ENCODE results near the gene CEL. TPM values are rescaled to one million over a fixed set of nuclear protein-coding genes. Genes with fewer than 3 reads are reported as not detected.

Gene CEL
- total RNA-seq, 6 donors from 2014 or later: 0.15 to 9.4 (median 1.1) TPM; not detected in 1

DNA sequence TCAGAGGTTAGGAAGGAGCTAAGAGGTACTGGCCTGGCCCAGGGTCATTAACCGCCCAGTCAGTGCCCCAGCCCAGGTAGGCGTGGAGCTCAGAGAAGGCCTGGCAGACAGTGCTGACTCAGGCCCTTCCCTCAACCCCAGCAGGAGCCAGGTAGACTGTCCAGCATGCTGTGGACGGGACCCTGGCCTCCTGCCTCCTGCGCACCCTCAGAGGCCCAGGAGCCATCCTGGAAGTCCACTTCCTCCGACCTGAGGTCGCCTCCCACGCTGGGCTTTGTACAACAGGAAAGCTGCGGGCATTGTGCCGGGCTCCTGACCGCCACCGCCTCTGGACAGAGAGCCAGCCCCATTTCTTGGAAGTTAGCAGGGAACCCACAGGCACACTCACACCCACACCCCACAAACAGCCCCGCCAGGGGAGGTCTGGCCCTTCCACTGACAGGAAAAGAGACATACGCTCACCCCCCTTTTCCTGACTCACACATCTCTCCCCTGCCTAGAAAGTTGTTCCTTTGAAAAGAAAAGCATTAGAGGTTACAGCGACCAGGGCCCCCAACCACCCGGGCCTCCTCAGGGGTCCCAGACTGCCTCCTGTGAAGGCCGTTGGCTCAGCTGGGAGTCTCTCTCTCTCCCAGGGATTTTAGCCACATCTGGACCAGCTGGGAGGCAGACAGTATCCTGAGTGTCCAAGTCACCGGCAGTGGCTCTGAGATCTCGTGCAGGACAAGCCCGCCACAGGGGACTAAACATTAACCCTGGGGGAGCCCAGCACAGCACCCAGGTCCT, 51.6 kb downstream of the CEL start:
- 42 to 47% methylated on average over 5 to 13 of the region's 19 CpGs for WGBS, 2 donors
- H3K4me3 ChIP-seq: peak overlapping the region in 1 of 4 donors; percentile 15
- peak; percentile 75 to 84 for DNase-seq

DNA sequence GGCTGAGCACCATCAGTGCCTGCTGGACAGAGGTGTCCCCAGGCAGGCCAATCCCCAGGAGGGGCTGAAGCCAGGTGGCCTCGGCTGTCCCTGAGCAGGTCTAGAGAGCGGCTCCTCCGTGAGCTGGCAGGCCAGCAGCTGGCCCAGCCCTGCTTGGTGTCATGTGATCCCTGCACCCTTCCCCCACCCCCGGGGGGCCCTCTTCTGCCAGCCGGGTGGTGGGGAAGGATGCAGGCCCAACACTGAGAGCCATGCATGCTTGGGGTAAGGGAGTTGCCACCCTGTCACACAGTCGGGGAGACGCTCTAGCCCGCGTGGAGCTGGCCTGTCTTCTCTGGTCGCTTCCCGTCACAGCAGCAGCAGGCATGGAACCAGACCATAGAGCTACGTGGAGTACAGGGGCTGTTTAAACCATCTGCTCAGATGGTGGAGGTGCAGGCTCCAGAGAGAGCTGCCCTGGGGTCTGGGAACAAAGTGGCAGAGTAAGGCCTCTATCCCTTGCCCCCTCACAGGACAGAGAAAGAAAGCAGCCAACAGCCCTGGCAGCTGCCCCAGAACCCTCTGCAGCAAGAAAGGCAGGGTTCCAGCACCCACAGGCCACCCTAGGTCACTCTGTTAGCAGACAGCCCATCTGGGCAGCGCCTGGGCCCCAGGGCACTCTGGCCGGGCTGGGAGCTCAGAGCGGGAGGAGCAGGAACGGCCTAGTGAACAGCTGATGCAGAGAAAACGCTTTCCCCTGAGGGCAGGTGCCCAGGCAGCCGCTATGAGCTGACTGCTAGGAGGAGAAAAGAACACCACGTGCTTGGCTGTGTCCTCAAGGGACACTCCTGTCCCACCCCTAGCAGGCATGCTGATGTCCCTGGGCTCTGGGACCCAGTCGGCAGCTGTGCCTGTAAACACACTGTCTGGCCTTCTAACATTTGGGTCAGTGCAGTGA, 52.4 kb downstream of the CEL start:
- ATAC-seq (ENCODE audit: low FRiP score in 2 of 2): peak in 1 of 2 donors; percentile 16
- peak overlapping the region in 1 of 4 donors; percentile 15 for H3K4me3 ChIP-seq
- DNase-seq: peak; percentile 65 to 79
- TF ChIP-seq EP300 (IDR thresholded peaks at IDR 0.05): peak in 1 of 4 donors; percentile 47
- TF ChIP-seq POLR2AphosphoS5 (IDR thresholded peaks at IDR 0.05): peak in 1 of 2 donors; percentile 35
- TF ChIP-seq POLR2A (IDR thresholded peaks at IDR 0.05): no peak
- TF ChIP-seq, protein P1, sequence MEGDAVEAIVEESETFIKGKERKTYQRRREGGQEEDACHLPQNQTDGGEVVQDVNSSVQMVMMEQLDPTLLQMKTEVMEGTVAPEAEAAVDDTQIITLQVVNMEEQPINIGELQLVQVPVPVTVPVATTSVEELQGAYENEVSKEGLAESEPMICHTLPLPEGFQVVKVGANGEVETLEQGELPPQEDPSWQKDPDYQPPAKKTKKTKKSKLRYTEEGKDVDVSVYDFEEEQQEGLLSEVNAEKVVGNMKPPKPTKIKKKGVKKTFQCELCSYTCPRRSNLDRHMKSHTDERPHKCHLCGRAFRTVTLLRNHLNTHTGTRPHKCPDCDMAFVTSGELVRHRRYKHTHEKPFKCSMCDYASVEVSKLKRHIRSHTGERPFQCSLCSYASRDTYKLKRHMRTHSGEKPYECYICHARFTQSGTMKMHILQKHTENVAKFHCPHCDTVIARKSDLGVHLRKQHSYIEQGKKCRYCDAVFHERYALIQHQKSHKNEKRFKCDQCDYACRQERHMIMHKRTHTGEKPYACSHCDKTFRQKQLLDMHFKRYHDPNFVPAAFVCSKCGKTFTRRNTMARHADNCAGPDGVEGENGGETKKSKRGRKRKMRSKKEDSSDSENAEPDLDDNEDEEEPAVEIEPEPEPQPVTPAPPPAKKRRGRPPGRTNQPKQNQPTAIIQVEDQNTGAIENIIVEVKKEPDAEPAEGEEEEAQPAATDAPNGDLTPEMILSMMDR (IDR thresholded peaks at IDR 0.05): no peak
- 27 to 35% methylated on average over 15 to 18 of the region's 20 CpGs for WGBS, 2 donors
- peak overlapping the region; percentile 80 to 95 (median 84) for H3K27ac ChIP-seq
- no peaks in the 10 kb centered on the region for H3K27me3 ChIP-seq
- H3K9me3 ChIP-seq: no peaks in the 10 kb centered on the region
- peaks cover 9 to 26% (median 20%) of the 10 kb centered on the region in 4 donors for H3K36me3 ChIP-seq
- peaks cover 72 to 78% (median 76%) of the 10 kb centered on the region in 4 donors for H3K4me1 ChIP-seq

More for the DNA sequence above, 51.6 kb downstream of the CEL start:
- peak overlapping the region; percentile 80 to 95 (median 84) for H3K27ac ChIP-seq
- peaks cover 63 to 70% (median 67%) of the 10 kb centered on the region in 4 donors for H3K4me1 ChIP-seq
- TF ChIP-seq POLR2AphosphoS5 (IDR thresholded peaks at IDR 0.05) (peak; percentile 68 to 88), POLR2A (IDR thresholded peaks at IDR 0.05) (no peak), EP300 (IDR thresholded peaks at IDR 0.05) (peak in 3 of 4 donors; percentile 56 to 85 (median 69))
- ATAC-seq (ENCODE audit: low FRiP score in 2 of 2): peak; percentile 41 to 53
- H3K27me3 ChIP-seq: no peaks in the 10 kb centered on the region
- H3K9me3 ChIP-seq: no peaks in the 10 kb centered on the region
- peaks cover 12 to 35% (median 28%) of the 10 kb centered on the region in 4 donors for H3K36me3 ChIP-seq

DNA sequence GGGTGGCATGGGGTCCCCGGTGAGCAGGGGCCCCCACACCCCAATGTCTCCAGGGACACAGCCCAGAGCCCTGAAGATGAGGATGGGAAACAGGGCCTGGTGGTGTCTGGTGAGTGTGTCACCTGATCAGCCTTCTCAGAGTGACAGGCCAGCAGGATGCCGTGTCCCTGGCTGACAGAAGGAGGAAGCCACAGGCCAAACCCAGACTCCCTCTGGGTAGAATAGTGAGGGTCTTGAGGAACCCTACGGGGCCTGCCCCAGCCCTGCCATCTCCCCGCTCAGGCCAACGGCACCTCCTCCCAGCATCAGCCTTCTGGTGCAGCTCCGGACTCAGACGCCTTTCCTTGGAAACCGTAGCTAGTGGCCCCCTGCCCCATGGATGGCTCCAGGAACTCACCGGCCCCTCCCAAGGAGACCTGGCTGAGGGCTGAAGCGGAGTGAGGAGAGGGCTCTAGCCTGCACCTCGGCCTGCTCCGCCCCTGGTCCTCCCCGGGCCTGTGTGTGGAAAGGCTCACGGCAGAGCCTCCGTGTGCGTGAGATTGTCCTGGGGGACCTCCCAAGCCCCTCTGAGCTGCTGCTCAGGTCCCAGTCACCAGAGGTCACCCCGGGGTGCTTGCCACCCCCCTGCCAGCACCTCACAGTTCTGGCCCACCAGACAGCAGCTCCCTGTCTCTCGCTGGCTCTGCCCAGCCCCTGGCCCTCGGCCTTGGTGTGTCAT, 53.3 kb downstream of the CEL start:
- peak overlapping the region; percentile 80 to 95 (median 84) for H3K27ac ChIP-seq
- 75 to 82% methylated on average over 5 to 14 of the region's 19 CpGs for WGBS, 2 donors
- no peak overlapping the region for H3K4me3 ChIP-seq
- no peaks in the 10 kb centered on the region for H3K27me3 ChIP-seq
- DNase-seq (peak in 1 of 2 donors; percentile 64), ATAC-seq (ENCODE audit: low FRiP score in 2 of 2) (no peak)
- TF ChIP-seq POLR2AphosphoS5 (IDR thresholded peaks at IDR 0.05) (no peak), POLR2A (IDR thresholded peaks at IDR 0.05) (no peak), EP300 (IDR thresholded peaks at IDR 0.05) (no peak)
- TF ChIP-seq, protein P1 (IDR thresholded peaks at IDR 0.05): no peak
- peaks cover 5 to 18% (median 11%) of the 10 kb centered on the region in 4 donors for H3K36me3 ChIP-seq
- H3K9me3 ChIP-seq: no peaks in the 10 kb centered on the region
- peaks cover 80 to 86% (median 84%) of the 10 kb centered on the region in 4 donors for H3K4me1 ChIP-seq

GRCh38 chr9:133115604-133116345, 54.0 kb downstream of the CEL start:
- Histone ChIP-seq H3K36me3 (peaks cover 0 to 11% (median 5%) of the 10 kb centered on the region in 4 donors), H3K27ac (peak overlapping the region; percentile 80 to 96 (median 90)), H3K4me1 (peaks cover 87 to 94% (median 88%) of the 10 kb centered on the region in 4 donors), H3K4me3 (no peak overlapping the region), H3K9me3 (no peaks in the 10 kb centered on the region), H3K27me3 (no peaks in the 10 kb centered on the region)
- ATAC-seq (ENCODE audit: low FRiP score in 2 of 2): no peak
- DNase-seq: peak in 1 of 2 donors; percentile 60
- 85 to 87% methylated on average over 6 to 32 of the region's 32 CpGs for WGBS, 2 donors
- TF ChIP-seq EP300 (IDR thresholded peaks at IDR 0.05) (no peak), POLR2A (IDR thresholded peaks at IDR 0.05) (peak in 1 of 4 donors; percentile 15)
